Spleen (tissue), 11 donors: ENCODE measurements around the gene PLEKHA7. TPM values are rescaled to one million over a fixed set of nuclear protein-coding genes. Genes with fewer than 3 reads are reported as not detected.

Source experiments
- DNase-seq: peaks from one replicate; pipeline ENCODE4 v3.0.0-alpha.2; 2020
- H3K27ac ChIP-seq, 8 donors: fragments of 200-600 bp; sonication (generic) in 7 of 8; 1 replicate in 4 of 8; 2 replicates in 4 of 8; pipeline versions ENCODE4 v1.5.0 to v1.8.0; 2016 to 2021; ENCODE audit warnings: inconsistent platforms in 4 of 8, mild to moderate bottlenecking in 4 of 8, moderate library complexity in 1 of 8
- H3K27me3 ChIP-seq, 7 donors: fragments of 200-600 bp; sonication (generic) in 6 of 7; replicated peaks in 1 of 7; 1 replicate in 4 of 7; 2 replicates in 3 of 7; pipeline versions ENCODE4 v1.5.0 to v1.8.0; 2016 to 2021; ENCODE audit warnings: inconsistent platforms in 3 of 7, mild to moderate bottlenecking in 1 of 7
- H3K36me3 ChIP-seq, 6 donors: fragments of 200-600 bp; sonication (generic) in 5 of 6; 1 replicate in 4 of 6; 2 replicates in 2 of 6; pipeline versions ENCODE4 v1.5.0 to v1.8.0; 2016 to 2021; ENCODE audit warnings: inconsistent platforms in 2 of 6
- H3K4me1 ChIP-seq, 6 donors: fragments of 200-600 bp; sonication (generic) in 5 of 6; 1 replicate in 3 of 6; 2 replicates in 3 of 6; pipeline versions ENCODE4 v1.5.0 to v1.8.0; 2016 to 2021; ENCODE audit warnings: inconsistent platforms in 3 of 6
- H3K4me3 ChIP-seq, 8 donors: fragments of 200-600 bp; sonication (generic) in 7 of 8; 1 replicate in 4 of 8; 2 replicates in 4 of 8; pipeline versions ENCODE4 v1.5.0 to v1.8.0; 2016 to 2021; ENCODE audit warnings: inconsistent platforms in 4 of 8, mild to moderate bottlenecking in 4 of 8, moderate library complexity in 2 of 8
- H3K9me3 ChIP-seq, 8 donors: fragments of 200-600 bp; sonication (generic) in 7 of 8; 1 replicate in 4 of 8; 2 replicates in 4 of 8; pipeline versions ENCODE4 v1.5.0 to v1.8.0; 2016 to 2021; ENCODE audit warnings: inconsistent platforms in 4 of 8
- POLR2A ChIP-seq, 3 donors: fragments of 450-650 bp; IDR thresholded peaks; one replicate each; pipeline ENCODE4 v1.5.1; 2017; ENCODE audit warnings: antibody characterized with exemption in 3 of 3, mild to moderate bottlenecking in 1 of 3
- POLR2AphosphoS5 ChIP-seq, 3 donors: sonication (generic); formaldehyde crosslinking; IDR thresholded peaks; one replicate each; pipeline ENCODE4 v1.5.1; 2017; ENCODE audit warnings: antibody characterized with exemption in 3 of 3
- WGBS, 5 donors: extraction: QIAGEN DNeasy Blood & Tissue Kit in 3 of 5; methylation state at CpG; one replicate each; pipeline versions ENCODE4 v1.1.5 to v1.1.7; 2013 to 2018; 5-methylcytosine and 5-hydroxymethylcytosine counted together
- intact Hi-C: fragments of 100-400 bp; cut with DNase I; formaldehyde crosslinking; loops from one replicate; pipeline ENCODE4 v1.15.0; 2023; ENCODE audit warnings: low total_unique reads
- polyA plus RNA-seq, 3 donors: library from polyadenylated mRNA; stranded (reverse); fragments of 200-250 nt; gene quantifications; one replicate each; pipeline ENCODE4 v1.2.1, GENCODE V29; 2013
- total RNA-seq, 7 donors: library from RNA; depleted of rRNA in 3 of 7; stranded (reverse); fragments of >200 nt in 3 of 7; fragmentation: NEBNext Ultra II Directional in 4 of 7; extraction: Animal tissue kit (Norgen Biotek cat#: 25700) in 4 of 7; gene quantifications; one replicate each; pipeline versions ENCODE4 v1.1.0 to v1.2.1, GENCODE V29; 2016 to 2021
- TF ChIP-seq, protein P1 (sequence below), 11 experiments: fragments of 200-600 bp in 7 of 11; fragments of 450-650 bp in 4 of 11; sonication (generic) in 4 of 11; IDR thresholded peaks in 8 of 11; conservative IDR thresholded peaks in 3 of 11; 1 replicate in 7 of 11; 2 replicates in 4 of 11; pipeline versions ENCODE4 v1.4.0 to v1.8.0; 2016 to 2021; ENCODE audit warnings: antibody characterized with exemption in 11 of 11, inconsistent platforms in 4 of 11, mild to moderate bottlenecking in 1 of 11
- donor health status: healthy with polysubstance abuse.
- donor health status: DM: no; HTN: no; CAD: no; lungs with moderate emphysema.
- donor health status: DM: no; HTN: no; CAD: no.
- donor health status: Bipolar disorder and iron deficiency.
- donor health status: healthy.
- donor health status: DM: no; HTN: no; CAD: no.
- donor health status: DM: yes; HTN: yes; CAD: no.

PLEKHA7 gene
- total and polyA plus RNA-seq, 10 donors: 1.8 to 12.8 (median 5.8) TPM

DNA sequence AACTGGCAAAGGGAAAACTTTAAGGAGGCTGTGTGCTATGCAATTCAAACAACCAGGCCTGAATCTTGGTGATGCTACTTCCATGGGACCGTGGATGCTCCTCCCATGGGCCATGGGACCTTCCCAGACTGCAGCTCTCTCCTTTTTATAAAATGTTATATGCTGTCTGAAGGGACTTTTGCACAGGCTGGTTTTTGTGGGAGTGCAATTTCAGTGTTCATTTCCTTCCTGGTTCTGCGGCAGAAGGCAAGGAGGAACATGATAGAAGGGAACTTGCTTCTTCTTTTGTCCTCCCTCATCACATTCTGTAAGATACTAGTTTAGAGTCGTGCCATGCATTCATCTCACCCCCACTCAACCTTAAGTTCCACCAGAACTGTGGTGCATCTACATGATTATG is 206.9 kb downstream of the PLEKHA7 start:
- Histone ChIP-seq H3K4me1 (peaks cover 4 to 66% (median 39%) of the 10 kb centered on the region in 6 donors), H3K4me3 (peak overlapping the region in 1 of 8 donors; percentile 30), H3K36me3 (no peaks in the 10 kb centered on the region), H3K9me3 (no peaks in the 10 kb centered on the region), H3K27me3 (no peaks in the 10 kb centered on the region), H3K27ac (peak overlapping the region in 7 of 8 donors; percentile 16 to 70 (median 61))
- peak; percentile 41 for DNase-seq
- no peak for TF ChIP-seq POLR2A (IDR thresholded peaks at IDR 0.05)
- TF ChIP-seq, protein P1, sequence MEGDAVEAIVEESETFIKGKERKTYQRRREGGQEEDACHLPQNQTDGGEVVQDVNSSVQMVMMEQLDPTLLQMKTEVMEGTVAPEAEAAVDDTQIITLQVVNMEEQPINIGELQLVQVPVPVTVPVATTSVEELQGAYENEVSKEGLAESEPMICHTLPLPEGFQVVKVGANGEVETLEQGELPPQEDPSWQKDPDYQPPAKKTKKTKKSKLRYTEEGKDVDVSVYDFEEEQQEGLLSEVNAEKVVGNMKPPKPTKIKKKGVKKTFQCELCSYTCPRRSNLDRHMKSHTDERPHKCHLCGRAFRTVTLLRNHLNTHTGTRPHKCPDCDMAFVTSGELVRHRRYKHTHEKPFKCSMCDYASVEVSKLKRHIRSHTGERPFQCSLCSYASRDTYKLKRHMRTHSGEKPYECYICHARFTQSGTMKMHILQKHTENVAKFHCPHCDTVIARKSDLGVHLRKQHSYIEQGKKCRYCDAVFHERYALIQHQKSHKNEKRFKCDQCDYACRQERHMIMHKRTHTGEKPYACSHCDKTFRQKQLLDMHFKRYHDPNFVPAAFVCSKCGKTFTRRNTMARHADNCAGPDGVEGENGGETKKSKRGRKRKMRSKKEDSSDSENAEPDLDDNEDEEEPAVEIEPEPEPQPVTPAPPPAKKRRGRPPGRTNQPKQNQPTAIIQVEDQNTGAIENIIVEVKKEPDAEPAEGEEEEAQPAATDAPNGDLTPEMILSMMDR (IDR thresholded peaks at IDR 0.05 in 8 of 11, conservative IDR thresholded peaks at IDR 0.05 in 3 of 11): no peak
- TF ChIP-seq POLR2AphosphoS5 (IDR thresholded peaks at IDR 0.05): no peak
- intact Hi-C loops: no loop called here
- WGBS, 5 donors: 9 to 32% (median 19%) methylated on average over 3 of the region's 3 CpGs

DNA sequence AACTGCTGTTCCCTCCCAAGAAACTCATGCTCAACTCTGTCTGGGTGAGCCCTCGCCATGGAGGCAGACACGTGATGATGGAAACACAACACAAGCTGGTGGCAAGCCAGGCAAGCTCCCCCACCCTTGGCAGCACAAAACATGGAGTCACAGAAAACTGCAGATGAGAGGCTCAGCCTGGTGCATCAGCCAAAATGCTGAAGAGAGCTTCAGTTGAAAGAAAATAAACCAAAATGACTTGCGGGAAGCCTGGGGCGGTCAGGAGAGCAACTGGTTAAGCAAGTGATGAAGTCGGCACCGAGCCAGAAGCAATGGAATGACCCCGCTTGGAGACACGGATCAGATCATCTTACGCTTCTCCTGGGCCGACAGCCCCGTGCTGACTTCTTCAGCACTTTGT is 207.4 kb downstream of the PLEKHA7 start:
- Histone ChIP-seq H3K4me3 (peak overlapping the region in 1 of 8 donors; percentile 30), H3K27ac (peak overlapping the region in 7 of 8 donors; percentile 16 to 70 (median 61)), H3K27me3 (no peaks in the 10 kb centered on the region), H3K4me1 (peaks cover 4 to 66% (median 39%) of the 10 kb centered on the region in 6 donors), H3K9me3 (no peaks in the 10 kb centered on the region), H3K36me3 (no peaks in the 10 kb centered on the region)
- DNase-seq: peak; percentile 54
- TF ChIP-seq POLR2AphosphoS5 (IDR thresholded peaks at IDR 0.05): no peak
- TF ChIP-seq POLR2A (IDR thresholded peaks at IDR 0.05): no peak
- TF ChIP-seq, protein P1 (IDR thresholded peaks at IDR 0.05 in 8 of 11, conservative IDR thresholded peaks at IDR 0.05 in 3 of 11): no peak
- 58 to 79% (median 66%) methylated on average over 11 of the region's 11 CpGs for WGBS, 5 donors
- intact Hi-C loops: no loop called here

DNA sequence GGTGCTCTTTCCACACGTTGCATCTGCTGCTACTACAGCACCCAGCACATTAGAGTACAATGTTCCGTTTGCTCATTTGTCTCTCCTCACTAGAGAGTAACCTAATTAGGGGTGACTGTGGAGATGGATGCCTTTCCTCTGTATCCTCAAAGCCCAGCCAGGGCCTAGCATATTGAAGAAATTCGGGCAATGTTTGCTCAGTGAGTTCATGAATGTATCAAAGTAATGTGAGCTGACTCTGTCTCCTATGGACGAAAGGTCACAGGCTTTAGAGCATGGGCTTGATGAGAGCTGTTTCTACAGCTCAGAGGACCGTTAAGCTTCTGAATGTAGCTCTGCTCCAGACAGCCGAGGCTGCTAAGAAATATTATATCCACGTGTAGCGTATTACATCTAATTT is 208.3 kb downstream of the PLEKHA7 start:
- H3K27me3 ChIP-seq: no peaks in the 10 kb centered on the region
- no peak for DNase-seq
- TF ChIP-seq, protein P1 (IDR thresholded peaks at IDR 0.05 in 8 of 11, conservative IDR thresholded peaks at IDR 0.05 in 3 of 11): no peak
- no peak for TF ChIP-seq POLR2A (IDR thresholded peaks at IDR 0.05)
- TF ChIP-seq POLR2AphosphoS5 (IDR thresholded peaks at IDR 0.05): no peak
- intact Hi-C loops: no loop called here
- no peaks in the 10 kb centered on the region for H3K9me3 ChIP-seq
- no peak overlapping the region for H3K4me3 ChIP-seq
- H3K36me3 ChIP-seq: no peaks in the 10 kb centered on the region
- 85 to 89% (median 86%) methylated on average over 8 of the region's 8 CpGs for WGBS, 5 donors
- peaks cover 4 to 63% (median 39%) of the 10 kb centered on the region in 6 donors for H3K4me1 ChIP-seq
- H3K27ac ChIP-seq: peak overlapping the region in 1 of 8 donors; percentile 68

GRCh38 chr11:16804104-16804947 is 209.9 kb downstream of the PLEKHA7 start:
- Histone ChIP-seq H3K4me1 (peaks cover 4 to 55% (median 36%) of the 10 kb centered on the region in 6 donors), H3K4me3 (no peak overlapping the region), H3K9me3 (no peaks in the 10 kb centered on the region), H3K27me3 (no peaks in the 10 kb centered on the region), H3K36me3 (no peaks in the 10 kb centered on the region), H3K27ac (peak overlapping the region in 5 of 8 donors; percentile 42 to 63 (median 52))
- intact Hi-C loops: no loop called here
- peak in 1 of 3 donors; percentile 73 for TF ChIP-seq POLR2AphosphoS5 (IDR thresholded peaks at IDR 0.05)
- TF ChIP-seq POLR2A (IDR thresholded peaks at IDR 0.05): no peak
- TF ChIP-seq, protein P1 (IDR thresholded peaks at IDR 0.05 in 8 of 11, conservative IDR thresholded peaks at IDR 0.05 in 3 of 11): no peak
- DNase-seq: peak; percentile 66
- WGBS, 5 donors: 41 to 69% (median 61%) methylated on average over 7 of the region's 7 CpGs
